ENCODE data around the gene DRGX.

Gene DRGX

DNA sequence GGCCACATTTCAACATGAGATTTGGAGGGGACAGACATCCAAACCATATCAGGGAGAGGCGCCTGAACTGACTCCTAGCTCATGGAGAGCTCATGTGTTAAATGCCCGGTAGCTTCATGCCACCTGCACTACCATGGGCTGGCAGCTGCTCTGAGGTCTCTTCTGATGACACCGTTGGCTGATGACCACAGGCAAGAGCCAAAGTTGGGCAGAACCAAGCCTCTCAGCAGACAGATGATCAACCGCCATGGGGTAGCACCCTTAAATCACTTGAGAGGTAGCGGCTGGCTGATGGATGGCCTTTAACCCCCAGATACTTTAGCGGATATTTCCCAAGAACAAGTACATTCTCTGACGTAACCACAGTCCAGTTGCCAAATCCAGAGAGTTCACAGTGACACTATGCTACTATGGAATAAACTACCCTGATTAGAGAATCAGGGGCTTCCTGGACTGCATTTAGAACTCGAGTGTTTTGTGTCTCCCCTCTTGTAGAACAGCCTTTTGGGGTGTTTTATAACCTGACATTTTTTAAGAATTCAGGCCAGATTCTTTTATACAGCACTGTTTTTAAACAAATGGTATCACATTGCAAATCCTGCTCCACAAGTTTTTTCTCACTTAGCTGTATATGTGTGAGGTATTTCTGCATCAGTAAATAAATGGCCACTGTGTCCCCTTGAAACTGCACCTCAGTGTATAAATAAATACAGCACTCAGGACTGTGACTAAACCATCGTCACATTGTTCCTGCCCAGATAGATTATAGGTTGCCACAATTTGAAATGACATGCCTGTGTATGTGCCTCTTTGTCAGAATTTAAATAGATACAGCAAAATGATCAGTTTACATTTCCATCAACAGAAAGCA lies 30.8 kb upstream of the DRGX start:
- H3K27ac ChIP-seq = no peak overlapping the region
- H3K36me3 ChIP-seq = no peaks in the 10 kb centered on the region
- no peaks in the 10 kb centered on the region for H3K4me1 ChIP-seq
- no peaks in the 10 kb centered on the region for H3K27me3 ChIP-seq
- no peak overlapping the region for H3K4me2 ChIP-seq
- H3K9me3 ChIP-seq (replicated peaks in 1 of 11) = peaks cover 17 to 30% (median 21%) of the 10 kb centered on the region in 11 experiments
- no peaks in the 10 kb centered on the region; a peak in 1 of 22 replicates for H4K20me1 ChIP-seq
- H3K9ac ChIP-seq = no peak overlapping the region
- H3K4me3 ChIP-seq = no peak overlapping the region
- no peak for TF ChIP-seq Cebpa-rat (IDR thresholded peaks at IDR 0.05)

DNA sequence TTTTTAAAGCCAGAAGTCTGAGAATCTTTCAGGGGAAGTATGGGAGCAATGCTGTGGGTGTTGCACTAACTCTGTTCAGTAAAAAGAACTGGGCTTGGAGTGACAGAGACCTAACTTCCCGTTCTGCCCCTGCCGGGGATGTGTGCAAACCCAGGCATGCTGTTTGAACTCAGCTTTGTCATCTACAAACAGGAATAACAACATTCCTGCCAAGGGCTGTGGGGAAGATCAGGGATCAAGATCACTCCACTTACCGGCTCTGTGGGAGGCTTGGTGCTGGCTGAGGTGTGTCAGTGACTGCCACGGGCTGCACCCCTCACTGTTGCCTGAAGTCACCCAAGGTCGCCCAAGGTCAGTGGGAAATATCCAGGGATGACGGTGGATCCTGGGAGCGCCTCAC lies 23.1 kb upstream of the DRGX start:
- H4K20me1 ChIP-seq = no peaks in the 10 kb centered on the region; a peak in 1 of 22 replicates
- 0 out of 22 replicates have a peak, but pooled peaks cover 0 to under 1% (median 0%) of the 10 kb centered on the region in 11 experiments for H3K9me3 ChIP-seq (replicated peaks in 1 of 11)
- TF ChIP-seq Cebpa-rat (IDR thresholded peaks at IDR 0.05) = no peak
- H3K4me2 ChIP-seq = no peak overlapping the region
- H3K4me3 ChIP-seq = no peak overlapping the region
- no peak overlapping the region for H3K27ac ChIP-seq
- H3K4me1 ChIP-seq = no peaks in the 10 kb centered on the region
- no peak overlapping the region for H3K9ac ChIP-seq
- H3K27me3 ChIP-seq = no peaks in the 10 kb centered on the region
- no peaks in the 10 kb centered on the region for H3K36me3 ChIP-seq

DNA sequence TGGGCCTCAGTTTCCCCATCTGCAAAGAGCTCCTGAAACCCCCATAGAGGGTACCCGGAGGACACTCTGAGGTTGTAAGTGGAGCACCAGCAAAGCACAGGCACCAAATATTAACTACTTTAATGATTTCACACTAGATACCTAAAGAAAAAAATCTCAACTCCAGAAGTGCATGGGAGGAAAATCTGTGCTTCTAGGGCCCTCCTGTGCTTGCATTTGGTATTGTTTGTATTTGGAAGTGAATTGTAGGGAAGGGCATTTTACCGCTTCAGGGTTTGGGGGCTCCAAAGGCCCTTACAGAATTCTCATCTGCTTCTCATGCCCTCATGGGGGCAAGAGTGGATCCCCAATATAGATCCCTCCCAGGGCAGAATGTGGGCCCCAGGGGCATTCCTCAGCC lies 22.4 kb upstream of the DRGX start:
- no peaks in the 10 kb centered on the region for H3K9me3 ChIP-seq (replicated peaks in 1 of 11)
- no peak overlapping the region for H3K4me3 ChIP-seq
- no peak overlapping the region for H3K9ac ChIP-seq
- TF ChIP-seq Cebpa-rat (IDR thresholded peaks at IDR 0.05) = no peak
- H4K20me1 ChIP-seq = no peaks in the 10 kb centered on the region; a peak in 1 of 22 replicates
- H3K4me1 ChIP-seq = no peaks in the 10 kb centered on the region
- H3K4me2 ChIP-seq = no peak overlapping the region
- H3K27ac ChIP-seq = no peak overlapping the region
- H3K36me3 ChIP-seq = no peaks in the 10 kb centered on the region
- H3K27me3 ChIP-seq = no peaks in the 10 kb centered on the region

DNA sequence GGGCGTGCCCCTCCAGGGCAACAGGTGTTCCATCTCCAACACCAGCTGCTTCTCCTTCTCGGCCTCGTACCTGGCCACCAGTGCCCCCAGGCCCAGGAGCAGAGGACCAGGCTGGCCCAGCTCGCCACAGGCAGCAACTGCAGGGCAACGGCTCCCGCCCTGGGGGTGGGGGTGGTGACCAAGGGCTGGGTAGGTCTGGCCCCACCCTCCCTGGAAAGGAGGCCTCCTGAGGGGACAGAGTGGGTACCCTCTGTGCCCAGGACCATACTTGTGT lies 22.1 kb upstream of the DRGX start:
- Histone ChIP-seq H3K4me2 (no peak overlapping the region), H3K27ac (no peak overlapping the region), H3K4me3 (no peak overlapping the region), H3K4me1 (no peaks in the 10 kb centered on the region), H3K9ac (no peak overlapping the region), H4K20me1 (no peaks in the 10 kb centered on the region; a peak in 1 of 22 replicates), H3K36me3 (no peaks in the 10 kb centered on the region), H3K9me3 (replicated peaks in 1 of 11) (no peaks in the 10 kb centered on the region), H3K27me3 (no peaks in the 10 kb centered on the region)
- TF ChIP-seq Cebpa-rat (IDR thresholded peaks at IDR 0.05) = no peak

DNA sequence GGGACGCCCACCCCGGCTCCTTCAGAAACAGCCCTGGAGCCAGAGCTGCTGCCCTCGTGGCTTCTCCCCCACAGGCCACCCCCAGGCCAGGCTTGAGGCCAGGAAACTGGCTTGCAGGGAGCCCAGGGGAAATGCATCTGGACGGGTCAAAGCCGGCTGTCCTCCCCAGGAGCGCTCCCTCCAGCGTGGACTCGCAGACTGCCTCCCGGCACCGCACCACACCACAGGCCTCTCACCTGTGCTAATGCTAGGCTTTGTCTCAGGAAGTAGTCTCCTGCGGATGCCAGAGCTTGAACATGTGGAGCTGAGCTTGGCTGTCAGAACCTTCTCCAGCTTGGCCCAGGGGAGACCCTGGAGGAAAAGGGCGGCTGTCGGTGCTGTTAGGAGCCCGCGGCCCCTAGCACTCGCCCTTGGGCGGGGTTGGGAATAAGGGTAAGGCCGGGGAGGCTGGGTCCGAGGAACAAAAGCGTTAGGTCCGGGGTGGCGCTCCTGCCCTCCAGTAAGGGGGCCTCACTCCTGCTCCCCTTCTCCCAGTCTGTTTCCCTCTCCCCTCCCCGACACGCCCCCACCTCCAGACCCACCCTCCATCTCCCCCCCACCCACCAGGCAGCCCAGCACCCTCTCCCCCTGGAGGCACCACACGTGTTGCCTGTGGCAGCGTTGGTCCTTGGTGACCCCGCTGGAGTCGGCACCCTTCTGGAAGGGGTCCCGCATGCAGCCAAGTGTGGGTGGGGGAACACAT lies 21.6 kb upstream of the DRGX start:
- Histone ChIP-seq H3K4me2 (no peak overlapping the region), H4K20me1 (no peaks in the 10 kb centered on the region; a peak in 1 of 22 replicates), H3K36me3 (no peaks in the 10 kb centered on the region), H3K4me3 (no peak overlapping the region), H3K27me3 (no peaks in the 10 kb centered on the region), H3K27ac (no peak overlapping the region), H3K9me3 (replicated peaks in 1 of 11) (no peaks in the 10 kb centered on the region), H3K4me1 (no peaks in the 10 kb centered on the region), H3K9ac (no peak overlapping the region)
- no peak for TF ChIP-seq Cebpa-rat (IDR thresholded peaks at IDR 0.05)

DNA sequence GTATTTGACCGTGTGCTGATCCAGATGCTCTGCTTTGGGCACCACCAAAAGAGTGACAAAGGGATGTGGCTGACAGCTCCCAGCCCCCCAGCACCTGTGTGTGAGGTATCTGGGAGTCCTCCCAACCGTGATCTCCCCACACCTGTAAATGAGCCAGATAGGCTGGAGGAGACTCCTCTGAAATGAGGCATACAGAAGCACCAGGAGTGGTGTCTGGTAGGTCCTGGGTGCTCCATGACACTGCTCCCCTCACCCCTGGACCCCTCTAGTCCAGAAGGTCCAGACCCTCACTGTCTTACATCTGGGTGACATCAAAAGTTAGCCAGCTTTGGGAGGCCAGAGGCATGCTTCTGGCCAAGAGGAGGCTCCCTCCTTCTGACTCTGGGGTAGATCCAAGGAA lies 20.0 kb upstream of the DRGX start:
- Histone ChIP-seq H3K27ac (no peak overlapping the region), H3K4me1 (no peaks in the 10 kb centered on the region), H3K4me2 (no peak overlapping the region), H3K9me3 (replicated peaks in 1 of 11) (no peaks in the 10 kb centered on the region), H3K36me3 (no peaks in the 10 kb centered on the region), H3K4me3 (no peak overlapping the region), H3K27me3 (no peaks in the 10 kb centered on the region), H3K9ac (no peak overlapping the region), H4K20me1 (no peaks in the 10 kb centered on the region; a peak in 1 of 22 replicates)
- no peak for TF ChIP-seq Cebpa-rat (IDR thresholded peaks at IDR 0.05)

DNA sequence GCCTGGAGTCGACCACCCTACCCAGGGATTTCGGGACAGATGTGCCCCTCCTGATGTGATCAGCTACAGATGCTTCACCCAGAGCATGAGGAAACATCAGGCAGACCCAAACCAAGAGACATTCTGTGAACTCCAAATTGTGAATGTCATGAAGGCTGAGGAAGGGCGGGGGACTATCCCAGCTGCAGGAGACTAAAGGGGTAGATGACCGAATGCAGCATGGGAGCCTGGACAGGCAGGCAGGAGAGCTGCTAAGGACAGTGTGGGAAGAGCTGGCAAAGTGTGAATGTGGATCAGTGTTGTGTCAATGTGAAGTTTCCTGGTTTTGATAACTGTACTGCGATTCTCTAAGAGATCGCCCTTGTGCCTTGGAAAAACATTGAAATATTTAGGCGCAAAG lies 19.2 kb upstream of the DRGX start:
- no peak for TF ChIP-seq Cebpa-rat (IDR thresholded peaks at IDR 0.05)
- H3K27ac ChIP-seq = no peak overlapping the region
- no peaks in the 10 kb centered on the region for H3K9me3 ChIP-seq (replicated peaks in 1 of 11)
- H3K4me1 ChIP-seq = no peaks in the 10 kb centered on the region
- no peak overlapping the region for H3K9ac ChIP-seq
- no peaks in the 10 kb centered on the region for H3K36me3 ChIP-seq
- no peaks in the 10 kb centered on the region for H3K27me3 ChIP-seq
- H3K4me2 ChIP-seq = no peak overlapping the region
- no peak overlapping the region for H3K4me3 ChIP-seq
- no peaks in the 10 kb centered on the region; a peak in 1 of 22 replicates for H4K20me1 ChIP-seq

DNA sequence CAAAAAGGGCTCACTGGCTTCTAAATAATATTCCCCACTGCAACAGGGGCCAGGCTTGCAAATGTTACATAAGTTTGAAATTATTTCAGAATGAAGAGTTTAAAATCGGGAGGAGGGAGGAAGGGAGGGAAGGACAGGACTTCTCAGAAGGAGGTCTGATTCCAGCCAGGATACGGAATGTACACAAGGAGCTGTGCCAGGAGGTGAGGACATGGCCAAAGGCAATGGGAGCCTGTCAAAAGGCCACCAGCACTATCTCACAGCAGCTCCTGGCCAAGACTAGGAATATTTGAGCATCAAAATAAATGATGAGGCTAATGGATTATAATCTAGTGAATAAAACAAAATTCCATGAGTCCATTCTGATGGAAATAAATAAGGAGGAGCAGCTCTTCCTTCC lies 18.6 kb upstream of the DRGX start:
- no peak overlapping the region for H3K4me2 ChIP-seq
- no peaks in the 10 kb centered on the region for H3K36me3 ChIP-seq
- H3K9ac ChIP-seq = no peak overlapping the region
- H3K27ac ChIP-seq = no peak overlapping the region
- no peaks in the 10 kb centered on the region for H3K27me3 ChIP-seq
- no peaks in the 10 kb centered on the region for H3K4me1 ChIP-seq
- no peak for TF ChIP-seq Cebpa-rat (IDR thresholded peaks at IDR 0.05)
- no peaks in the 10 kb centered on the region for H3K9me3 ChIP-seq (replicated peaks in 1 of 11)
- H3K4me3 ChIP-seq = no peak overlapping the region
- no peaks in the 10 kb centered on the region; a peak in 1 of 22 replicates for H4K20me1 ChIP-seq

DNA sequence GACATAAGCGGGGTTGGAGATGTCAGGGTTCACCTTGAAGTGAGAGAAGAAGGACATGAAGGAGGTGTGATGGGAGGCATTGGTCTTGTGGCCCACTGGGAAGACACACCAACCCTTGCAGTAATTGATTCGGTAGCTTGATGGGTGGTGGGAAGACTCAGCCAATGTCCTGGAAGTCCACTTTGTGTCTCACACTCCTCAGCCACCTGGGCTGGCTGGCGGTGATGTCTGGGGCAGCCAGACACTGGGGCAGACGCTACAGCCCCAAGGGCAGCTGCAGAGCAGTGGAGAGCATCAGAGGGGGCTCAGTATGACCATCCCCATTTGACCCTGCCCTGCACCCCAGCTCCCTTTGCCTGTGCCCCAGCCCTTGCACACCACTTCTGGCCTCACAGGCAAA lies 16.7 kb upstream of the DRGX start:
- no peaks in the 10 kb centered on the region for H3K9me3 ChIP-seq (replicated peaks in 1 of 11)
- no peak overlapping the region for H3K4me3 ChIP-seq
- no peak overlapping the region for H3K4me2 ChIP-seq
- H4K20me1 ChIP-seq = no peaks in the 10 kb centered on the region; a peak in 1 of 22 replicates
- H3K4me1 ChIP-seq = no peaks in the 10 kb centered on the region
- no peak overlapping the region for H3K9ac ChIP-seq
- no peaks in the 10 kb centered on the region for H3K36me3 ChIP-seq
- H3K27me3 ChIP-seq = no peaks in the 10 kb centered on the region
- no peak overlapping the region for H3K27ac ChIP-seq
- no peak for TF ChIP-seq Cebpa-rat (IDR thresholded peaks at IDR 0.05)
